HG03432 (cell line): ENCODE data around the gene ADK.
A peak's percentile ranks its signal among the peaks of the same experiment; 100 is the strongest.
"Not testable (repeated sequence)": the region's sequence is repeated elsewhere in the genome, so short reads cannot be mapped to it uniquely, and the experiment has no call there.

ENCODE experiments used
- ATAC-seq: cut with Tn5 transposase; IDR thresholded peaks from one replicate; pipeline ENCODE4 v1.9.1; 2021; ENCODE audit warnings: mild to moderate bottlenecking, moderate library complexity; ENCODE audit not compliant: unreplicated experiment

Gene ADK

DNA sequence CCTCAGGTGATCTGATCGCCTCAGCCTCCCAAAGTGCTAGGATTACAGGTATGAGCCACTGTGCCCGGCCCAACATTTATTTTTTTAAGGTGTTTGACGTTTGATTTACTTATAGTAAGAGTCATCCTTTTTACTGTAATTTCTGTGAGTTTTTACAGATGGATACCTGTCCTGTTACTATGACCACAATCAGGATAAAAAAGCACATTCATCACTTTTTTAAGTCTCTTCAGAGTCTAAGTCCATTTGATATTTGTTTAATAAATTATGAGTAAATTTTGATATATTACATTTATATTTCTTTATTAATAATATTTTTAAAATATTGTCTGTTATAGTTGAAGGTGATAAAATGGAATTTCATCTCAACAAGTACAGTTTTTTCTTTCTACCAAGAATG is 374.9 kb downstream of the ADK start:
- no peak for ATAC-seq

DNA sequence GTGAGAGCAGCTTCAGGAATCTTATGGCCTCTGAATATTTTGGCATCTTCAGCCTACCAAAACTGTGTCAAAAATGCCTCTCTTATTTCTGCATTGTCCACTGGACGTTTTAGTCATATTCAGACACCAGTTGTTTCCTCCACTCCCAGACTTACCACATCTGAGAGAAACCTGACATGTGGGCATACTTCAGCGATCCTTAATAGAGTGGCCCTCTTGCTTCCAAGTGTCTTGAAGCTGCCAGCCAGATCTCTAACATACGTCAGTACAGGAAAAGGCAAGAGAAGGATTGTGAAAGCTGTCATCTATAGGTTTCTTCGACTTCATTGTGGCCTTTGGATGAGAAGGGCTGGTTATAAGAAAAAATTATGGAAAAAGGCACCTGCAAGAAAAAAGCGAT is 376.6 kb downstream of the ADK start:
- ATAC-seq, result not testable (repeated sequence)

DNA sequence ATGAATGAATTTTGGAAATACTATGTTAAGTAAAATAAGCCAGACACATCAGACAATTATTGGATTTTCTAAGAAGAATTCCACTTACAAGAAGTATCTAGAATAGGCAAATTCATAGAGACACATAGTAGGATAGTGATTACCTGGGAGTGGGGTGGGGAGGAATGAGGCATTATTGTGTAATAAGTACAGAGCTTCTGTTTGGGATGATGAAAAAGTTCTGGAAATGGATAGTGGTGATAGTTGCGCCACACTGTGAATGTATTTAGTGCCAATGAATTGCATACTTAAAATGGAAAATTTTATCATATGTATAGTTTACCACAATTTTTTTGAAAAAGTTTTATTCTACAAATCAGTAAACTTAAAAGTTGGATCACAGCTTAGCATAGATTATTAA is 378.2 kb downstream of the ADK start:
- ATAC-seq, result no peak

DNA sequence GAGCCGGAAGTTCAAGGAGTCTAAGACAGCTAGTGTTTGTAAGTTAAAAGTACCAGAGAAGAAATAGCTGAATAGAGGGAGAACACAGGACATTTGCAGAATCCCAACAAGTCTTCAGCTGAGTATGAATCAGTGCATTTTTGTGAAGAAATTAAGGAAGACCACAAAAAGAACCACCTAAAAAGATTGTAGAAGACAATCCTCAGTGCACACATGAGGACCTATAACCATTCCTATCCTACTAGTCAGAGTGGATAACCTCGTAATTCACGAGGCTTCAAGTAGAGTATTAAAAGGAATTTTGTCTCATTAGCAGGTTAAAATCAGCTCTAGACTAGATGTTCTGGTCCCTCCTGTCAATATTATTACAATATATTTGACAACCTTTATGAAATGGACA is 380.0 kb downstream of the ADK start:
- ATAC-seq, result no peak

DNA sequence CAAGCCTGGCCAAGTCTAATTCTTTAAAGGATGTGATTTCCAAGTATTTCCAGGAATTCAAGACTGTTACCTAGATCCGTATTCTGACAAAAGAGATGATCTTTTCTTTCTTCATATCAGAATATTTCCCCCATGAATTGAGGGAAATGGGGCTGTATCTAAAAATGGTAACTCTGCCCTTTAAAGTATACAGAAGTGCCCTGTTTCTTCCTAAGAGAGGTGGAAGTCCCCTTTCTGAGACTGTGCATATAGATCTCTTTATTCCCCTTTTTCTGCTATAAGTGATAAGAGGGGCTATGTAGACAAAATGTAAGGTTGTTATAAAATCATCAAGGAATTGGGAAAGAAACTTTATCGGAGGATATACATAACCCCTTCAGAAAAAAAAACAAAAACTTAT is 388.3 kb downstream of the ADK start:
- no peak for ATAC-seq

DNA sequence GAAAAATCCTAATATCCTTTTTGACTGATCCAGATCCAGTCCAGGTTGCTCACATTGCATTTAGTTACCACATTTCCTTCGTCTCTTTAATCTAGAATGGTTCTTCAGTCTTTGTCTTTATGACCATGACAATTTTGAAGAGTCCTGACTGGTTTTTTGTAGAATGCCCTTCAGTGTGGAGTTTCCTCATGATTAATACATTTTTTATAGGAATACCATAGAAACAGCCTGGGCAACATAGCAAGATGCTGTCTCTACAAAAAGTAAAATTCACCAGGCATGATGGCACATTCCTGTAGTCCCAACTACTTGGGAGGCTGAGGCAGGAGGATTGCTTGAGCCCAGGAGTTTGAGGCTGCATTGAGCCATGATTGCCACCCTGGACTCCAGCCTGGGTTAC is 390.4 kb downstream of the ADK start:
- ATAC-seq, result no peak

DNA sequence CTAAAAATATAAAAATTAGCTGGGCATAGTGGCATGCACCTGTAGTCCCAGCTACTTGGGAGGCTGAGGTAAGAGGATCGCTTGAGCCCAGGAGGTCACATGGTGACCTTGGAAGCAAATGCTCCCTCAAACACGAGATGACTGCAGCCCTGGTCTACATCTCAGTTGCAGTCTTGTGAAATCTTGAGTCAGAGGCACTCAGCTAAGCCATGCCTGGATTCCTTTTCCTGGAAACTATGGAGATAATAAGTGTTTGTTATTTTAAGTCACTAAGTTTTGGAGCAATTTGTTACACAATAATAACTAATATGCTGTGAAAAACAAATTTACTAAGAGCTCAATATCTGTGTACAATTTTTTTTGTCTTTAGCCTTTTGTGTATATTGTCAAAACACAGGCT is 391.1 kb downstream of the ADK start:
- ATAC-seq, result no peak

DNA sequence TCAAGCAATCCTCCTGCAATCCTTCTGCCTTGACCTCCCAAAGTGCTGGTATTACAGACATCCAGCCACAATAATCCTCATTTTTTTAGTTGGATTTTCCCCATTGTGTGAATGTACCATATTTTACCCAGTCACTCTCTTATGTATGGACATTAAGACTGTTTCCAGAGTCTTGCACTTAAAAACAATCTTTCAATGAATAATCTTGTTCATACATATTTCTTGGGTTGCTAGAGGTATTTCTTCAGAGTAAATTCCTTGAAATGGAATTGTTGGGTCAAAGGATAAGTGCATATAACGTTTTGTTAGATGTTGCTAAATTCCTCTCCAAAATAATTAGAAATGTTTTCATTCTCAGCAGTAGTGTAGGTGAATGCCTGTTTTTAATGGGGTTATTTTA is 392.3 kb downstream of the ADK start:
- ATAC-seq, result no peak

DNA sequence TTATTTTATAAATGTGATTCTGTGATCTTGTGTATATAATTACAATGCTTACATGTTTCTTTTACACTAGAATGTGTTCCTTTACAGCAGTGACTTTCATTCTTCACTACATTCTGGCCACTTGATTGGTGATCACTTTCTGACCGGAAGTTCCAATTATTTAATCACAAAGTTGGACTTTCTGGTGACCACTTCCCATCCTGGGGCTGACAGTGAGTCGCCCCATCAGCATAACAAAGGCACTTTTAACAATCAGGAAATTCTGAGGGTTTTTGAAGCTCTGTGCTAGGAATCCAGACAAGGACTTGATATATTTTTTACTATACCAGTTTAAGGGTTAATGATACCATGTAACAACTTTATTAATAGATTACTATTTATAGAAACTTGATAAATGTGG is 393.1 kb downstream of the ADK start:
- no peak for ATAC-seq

DNA sequence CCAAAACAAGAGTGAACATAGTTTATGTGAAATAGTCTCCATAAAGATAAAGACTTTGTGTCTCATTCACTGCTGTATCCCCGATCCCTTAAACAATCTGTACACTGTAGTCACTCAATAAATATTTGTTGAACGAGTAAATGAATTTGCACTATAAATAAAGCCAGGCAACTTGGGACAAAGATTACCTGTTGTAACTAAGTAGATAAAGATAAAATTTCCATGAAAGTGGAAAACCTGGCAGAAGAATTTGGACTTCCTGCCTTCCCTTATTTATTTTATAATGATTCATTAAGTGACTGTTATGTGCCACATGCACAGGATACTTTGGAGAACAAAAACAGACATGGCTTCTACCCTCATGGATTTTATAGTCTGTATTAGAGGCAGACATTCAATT is 397.7 kb downstream of the ADK start:
- no peak for ATAC-seq

DNA sequence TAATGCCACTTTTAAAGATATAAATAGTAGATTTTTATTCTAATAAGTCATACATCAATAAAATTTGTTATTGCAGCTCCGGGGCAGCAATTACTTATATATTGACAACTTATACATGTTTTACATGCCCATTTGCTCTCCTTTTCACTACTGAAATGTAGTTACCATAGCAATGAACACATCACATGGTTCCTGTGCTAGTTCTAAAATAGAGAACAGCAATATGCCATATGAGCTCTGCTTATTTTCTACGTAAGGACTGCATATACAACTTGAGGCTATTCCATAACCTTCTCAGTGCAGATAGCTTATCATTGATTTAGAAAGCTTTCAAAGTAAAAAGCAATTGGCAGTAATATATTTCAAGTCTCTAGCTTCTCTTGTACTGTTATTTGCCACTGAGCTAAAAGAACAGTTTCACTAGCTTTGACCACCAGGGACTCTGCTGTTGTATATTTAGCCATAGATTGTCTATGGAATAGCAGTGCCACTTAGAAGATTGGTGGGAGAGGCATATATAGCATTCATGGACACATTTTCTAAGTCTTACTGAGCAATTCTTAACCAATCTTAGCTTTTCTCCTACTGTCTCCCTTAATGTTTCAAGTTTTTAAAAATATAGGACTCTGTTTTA is 405.2 kb downstream of the ADK start:
- ATAC-seq, result no peak

DNA sequence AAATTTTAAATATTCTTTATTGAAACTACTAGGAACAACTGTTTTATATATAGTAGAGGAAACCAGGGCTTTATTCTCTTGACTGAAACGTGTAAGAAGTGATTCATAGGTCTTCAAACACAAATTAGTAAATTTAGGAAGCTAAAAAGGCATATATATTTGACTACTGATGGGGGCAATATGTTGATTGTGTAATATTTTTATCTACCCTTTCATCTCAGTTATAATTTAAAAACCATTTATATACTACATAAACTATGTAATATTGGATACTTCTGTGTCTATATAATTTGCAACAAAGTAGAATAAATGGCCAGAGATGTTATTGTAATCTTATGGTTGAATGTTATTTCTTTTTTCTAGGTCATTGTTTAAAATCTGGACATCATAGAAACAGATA is 406.1 kb downstream of the ADK start:
- no peak for ATAC-seq

DNA sequence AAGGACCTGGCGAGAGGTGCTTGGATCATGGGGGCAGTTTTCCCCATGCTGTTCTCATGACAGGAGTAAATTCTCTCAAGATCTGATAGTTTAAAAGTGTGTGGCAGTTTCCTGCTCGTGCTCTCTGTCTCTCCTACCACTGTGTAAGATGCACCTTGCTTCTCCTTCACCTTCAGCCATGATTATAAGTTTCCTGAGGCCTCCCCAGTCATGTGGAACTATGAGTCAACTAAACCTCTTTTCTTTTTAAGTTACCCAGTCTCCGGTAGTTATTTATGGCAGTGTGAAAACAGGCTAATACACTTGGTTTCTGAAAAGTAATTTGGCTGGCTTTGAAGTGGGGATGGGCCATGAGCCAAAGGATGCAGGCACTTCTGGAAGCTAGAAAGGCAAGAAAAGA is 407.4 kb downstream of the ADK start:
- no peak for ATAC-seq

DNA sequence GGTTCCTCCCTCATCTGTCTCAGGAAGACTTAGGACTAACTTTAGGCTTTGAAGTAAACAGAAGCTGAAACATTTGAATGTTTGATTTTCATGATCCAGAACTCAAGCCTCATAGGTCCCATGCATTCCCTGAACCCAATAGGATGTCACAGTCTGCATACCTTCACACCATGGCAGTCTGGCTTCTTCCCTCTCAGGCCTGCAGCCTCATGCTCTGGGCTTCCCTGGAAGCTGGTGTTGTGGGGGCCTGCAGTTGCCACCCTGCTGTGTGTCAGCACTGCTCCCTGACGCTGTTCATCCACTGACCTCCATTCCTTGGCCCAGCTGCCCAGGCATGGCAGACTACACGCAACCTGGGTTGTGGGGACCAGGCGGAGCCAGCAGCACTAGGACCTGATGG is 407.9 kb downstream of the ADK start:
- no peak for ATAC-seq

DNA sequence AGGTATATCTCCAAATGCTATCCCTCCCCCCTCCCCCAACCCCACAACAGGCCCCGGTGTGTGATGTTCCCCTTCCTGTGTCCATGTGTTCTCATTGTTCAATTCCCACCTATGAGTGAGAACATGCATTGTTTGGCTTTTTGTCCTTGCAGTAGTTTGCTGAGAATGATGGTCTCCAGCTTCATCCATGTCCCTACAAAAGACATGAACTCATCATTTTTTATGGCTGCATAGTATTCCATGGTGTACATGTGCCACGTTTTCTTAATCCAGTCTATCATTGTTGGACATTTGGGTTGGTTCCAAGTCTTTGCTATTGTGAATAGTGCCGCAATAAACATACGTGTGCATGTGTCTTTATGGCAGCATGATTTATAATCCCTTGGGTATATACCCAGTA is 417.9 kb downstream of the ADK start:
- ATAC-seq, result not testable (repeated sequence)

DNA sequence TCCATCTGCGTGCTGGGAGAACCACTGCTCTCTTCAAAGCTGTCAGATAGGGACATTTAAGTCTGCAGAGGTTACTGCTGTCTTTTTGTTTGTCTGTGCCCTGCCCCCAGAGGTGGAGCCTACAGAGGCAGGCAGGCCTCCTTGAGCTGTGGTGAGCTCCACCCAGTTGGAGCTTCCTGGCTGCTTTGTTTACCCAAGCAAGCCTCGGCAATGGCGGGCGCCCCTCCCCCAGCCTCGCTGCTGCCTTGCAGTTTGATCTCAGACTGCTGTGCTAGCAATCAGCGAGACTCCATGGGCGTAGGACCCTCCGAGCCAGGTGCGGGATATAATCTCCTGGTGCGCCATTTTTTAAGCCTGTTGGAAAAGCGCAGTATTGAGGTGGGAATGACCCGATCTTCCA is 422.5 kb downstream of the ADK start:
- ATAC-seq, result not testable (repeated sequence)

DNA sequence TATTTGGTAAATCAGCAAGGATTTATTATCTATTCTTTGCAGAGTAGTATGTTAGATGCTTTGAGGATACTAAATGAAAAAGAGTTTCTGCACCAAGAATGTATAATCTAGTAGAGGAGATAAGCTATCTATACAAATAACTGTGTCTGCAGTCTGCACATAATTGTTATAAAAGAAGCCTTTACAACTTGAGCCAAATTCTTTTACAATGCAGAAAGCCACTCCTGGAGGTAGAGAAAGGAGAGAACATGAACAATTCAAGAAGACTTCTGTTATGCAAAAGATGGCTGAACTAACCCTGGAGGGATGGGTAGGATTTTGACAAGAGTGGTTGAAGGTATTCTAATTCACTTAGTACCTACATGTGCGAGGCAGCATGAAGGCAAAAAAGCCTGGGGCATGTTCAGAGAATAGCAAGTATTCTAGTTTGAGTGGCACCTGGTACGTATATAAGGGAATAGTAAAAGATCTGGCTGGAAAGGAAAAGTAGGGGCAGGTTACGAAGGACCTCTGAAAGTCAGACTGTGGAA is 424.2 kb downstream of the ADK start:
- ATAC-seq, result no peak

DNA sequence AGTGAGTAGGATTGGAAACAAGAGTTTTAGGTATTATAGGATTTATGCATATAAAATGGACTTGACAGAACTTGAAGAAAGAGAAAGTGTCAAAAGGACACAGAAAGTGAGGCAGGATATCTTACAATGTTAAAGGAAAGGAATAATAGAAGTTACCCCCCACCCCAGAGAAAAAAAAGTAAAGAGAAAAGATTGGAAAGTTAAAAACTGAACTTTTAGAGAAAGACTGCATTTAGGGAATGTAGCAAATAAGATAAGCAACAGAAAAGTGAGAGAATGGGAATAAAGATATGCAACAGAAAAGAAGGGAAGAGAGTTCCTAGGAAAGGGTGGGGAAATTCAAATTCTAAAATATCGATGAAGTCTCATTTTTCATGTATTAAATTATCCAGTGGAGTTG is 424.9 kb downstream of the ADK start:
- ATAC-seq, result no peak

DNA sequence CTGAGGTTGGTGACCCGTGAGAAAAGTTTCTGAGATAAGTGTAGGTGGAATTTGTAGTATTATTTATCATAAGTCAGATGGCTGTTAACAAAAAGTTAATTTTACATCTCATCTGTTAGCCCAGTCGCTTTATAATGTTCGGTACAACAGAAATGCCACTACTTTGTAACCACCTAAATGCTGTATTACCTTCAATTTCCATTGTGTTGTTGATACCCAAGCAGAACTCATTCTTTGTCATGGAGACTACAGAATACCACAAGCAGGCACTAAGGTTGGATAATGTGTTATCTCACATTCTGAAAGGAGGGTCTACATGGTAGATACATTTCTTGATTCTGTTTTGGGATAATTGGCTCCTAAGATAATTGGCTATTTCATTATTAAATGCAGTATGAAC is 425.6 kb downstream of the ADK start:
- no peak for ATAC-seq

DNA sequence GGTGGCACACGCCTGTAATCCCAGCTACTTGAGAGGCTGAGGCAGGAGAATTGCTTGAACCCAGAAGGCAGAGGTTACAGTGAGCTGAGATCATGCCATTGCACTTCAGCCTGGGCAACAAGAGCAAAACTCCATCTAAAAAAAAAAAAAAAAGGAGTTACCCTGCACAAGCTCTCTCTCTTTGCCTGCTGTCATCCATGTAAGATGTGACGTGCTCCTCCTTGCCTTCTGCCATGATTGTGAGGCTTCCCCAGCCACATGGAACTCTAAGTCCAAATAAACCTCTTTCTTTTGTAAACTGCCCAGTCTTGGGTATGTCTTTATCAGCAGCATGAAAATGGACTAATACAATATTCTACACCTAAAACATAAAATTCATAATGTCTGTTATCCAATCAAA is 429.4 kb downstream of the ADK start:
- ATAC-seq, result not testable (repeated sequence)

DNA sequence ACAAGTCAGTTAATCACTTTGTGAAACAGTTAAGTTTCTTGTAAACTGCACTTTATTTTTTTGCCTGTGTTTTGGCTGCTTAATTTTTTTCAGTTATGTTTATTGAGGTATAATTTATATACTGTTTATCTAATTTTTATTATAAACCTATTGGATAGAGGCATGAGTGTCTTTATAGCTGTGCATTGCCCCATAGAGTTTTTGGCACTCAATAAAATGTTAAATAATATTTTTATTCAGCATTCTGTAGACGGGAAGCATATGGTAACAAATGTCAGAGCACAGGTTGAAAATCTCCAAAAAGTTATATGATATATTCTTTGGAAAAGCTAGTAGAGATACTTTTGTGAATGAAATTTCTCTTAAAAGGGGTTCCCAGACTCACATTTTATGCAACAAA is 431.5 kb downstream of the ADK start:
- ATAC-seq, result no peak

DNA sequence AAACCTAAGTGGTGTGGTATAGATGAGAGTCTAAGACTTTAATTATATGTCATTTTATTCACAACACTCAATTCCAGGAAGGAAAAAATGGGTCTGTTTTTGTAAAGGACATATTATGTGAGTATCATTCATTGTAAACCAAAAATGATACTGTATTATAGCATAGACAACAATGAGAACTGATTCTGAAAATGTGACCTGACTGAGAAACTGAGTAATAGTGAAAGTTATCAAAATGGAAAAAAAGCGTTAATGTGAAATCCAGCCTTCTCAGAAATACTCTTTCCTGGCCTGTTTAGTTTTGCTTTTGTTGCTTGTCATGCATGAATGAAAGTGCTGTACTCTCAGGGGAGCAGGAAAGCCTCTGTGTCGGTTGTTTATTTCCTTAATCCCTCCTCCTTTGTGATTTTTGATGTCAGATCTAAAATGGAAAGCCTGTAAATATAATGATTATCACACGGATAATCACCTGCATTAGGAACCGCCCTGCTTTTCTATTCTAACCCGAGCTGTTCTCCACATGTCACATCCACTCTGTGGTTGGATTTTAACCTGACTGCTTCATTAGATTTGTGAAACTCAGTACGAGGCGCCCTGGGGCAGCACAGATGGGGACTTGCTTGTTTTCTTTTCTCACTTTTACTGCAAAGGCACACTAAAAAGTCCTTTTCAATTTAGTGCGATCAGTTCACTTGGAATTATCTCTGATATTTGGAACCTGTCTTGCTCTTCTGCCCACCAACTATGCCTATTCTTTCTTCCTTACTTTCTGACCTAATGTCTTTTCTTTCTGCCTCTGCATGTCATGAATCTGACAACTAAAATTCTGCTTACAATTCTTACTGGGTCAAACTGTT is 434.4 kb downstream of the ADK start:
- peak; percentile 68 for ATAC-seq
